H1 (cell line): ENCODE measurements around the gene MCC. TPM values are rescaled to one million over a fixed set of nuclear protein-coding genes. Genes with fewer than 3 reads are reported as not detected.

Experiments
- CTCF ChIA-PET: fragments of 300-600 bp; sonication (Branson Sonifier 250); formaldehyde crosslinking; loops from one replicate; lab custom pipeline; 2021; ENCODE audit not compliant: partially characterized antibody; lab: Charles Lee
- POLR2A ChIA-PET: fragments of 300-600 bp; sonication (Branson Sonifier 250); formaldehyde crosslinking; loops from one replicate; lab custom pipeline; 2021; ENCODE audit warnings: inconsistent platforms; ENCODE audit not compliant: partially characterized antibody; lab: Charles Lee
- DNase-seq, 2 experiments: peaks; one replicate each; pipeline versions ENCODE4 v3.0.0 to v3.0.0-alpha.2; 2010 to 2022; ENCODE audit warnings: low spot score in 2 of 2, low read depth in 1 of 2, mixed read lengths in 1 of 2
- FAIRE-seq: peaks from 2 replicates; lab custom pipeline; 2011; peaks lifted over from hg19 to GRCh38; lab: Jason Lieb, UNC
- H2AFZ ChIP-seq: 2 replicates; pipeline ENCODE4 v1.8.1; 2012; ENCODE audit warnings: low read length, inconsistent platforms
- H2AK5ac ChIP-seq: 2 replicates; pipeline ENCODE4 v1.6.1; 2013; ENCODE audit warnings: low read depth, low read length
- H2BK120ac ChIP-seq: replicated peaks from 2 replicates; pipeline ENCODE3; 2013; ENCODE audit warnings: low read depth, low read length, inconsistent platforms
- H2BK12ac ChIP-seq: 2 replicates; pipeline ENCODE4 v1.6.1; 2013; ENCODE audit warnings: low read depth, low read length
- H2BK15ac ChIP-seq: 2 replicates; pipeline ENCODE4 v1.6.1; 2013; ENCODE audit warnings: low read length
- H2BK20ac ChIP-seq: 2 replicates; pipeline ENCODE4 v1.6.1; 2013; ENCODE audit warnings: low read length
- H2BK5ac ChIP-seq: 2 replicates; pipeline ENCODE4 v1.6.1; 2013; ENCODE audit warnings: low read depth, low read length
- H3K14ac ChIP-seq: 2 replicates; pipeline ENCODE4 v1.6.1; 2013; ENCODE audit warnings: inconsistent platforms; ENCODE audit not compliant: insufficient read length
- H3K18ac ChIP-seq: 2 replicates; pipeline ENCODE4 v1.6.1; 2013; ENCODE audit warnings: low read length; ENCODE audit errors: extremely low read depth
- H3K23ac ChIP-seq: 2 replicates; pipeline ENCODE4 v1.6.1; 2013; ENCODE audit warnings: inconsistent platforms; ENCODE audit not compliant: insufficient read length
- H3K23me2 ChIP-seq: 2 replicates; pipeline ENCODE4 v1.6.1; 2013; ENCODE audit warnings: low read depth, low read length
- H3K27ac ChIP-seq: 2 replicates; pipeline ENCODE4 v1.6.1; 2011; ENCODE audit warnings: low read depth, low read length, inconsistent platforms
- H3K27me3 ChIP-seq, 4 experiments: replicated peaks in 1 of 4; 1 replicate in 1 of 4; 2 replicates in 3 of 4; pipeline versions ENCODE4 v1.6.1 to v1.8.1; 2011 to 2013; ENCODE audit warnings: low read length in 3 of 4, mild to moderate bottlenecking in 3 of 4, inconsistent platforms in 2 of 4, mixed read lengths in 2 of 4, moderate library complexity in 1 of 4; ENCODE audit not compliant: control insufficient read depth in 3 of 4, insufficient read depth in 3 of 4; ENCODE audit errors: extremely low read depth in 1 of 4
- H3K36me3 ChIP-seq, 4 experiments: 2 replicates each; pipeline versions ENCODE4 v1.6.1 to v1.8.1; 2011 to 2013; ENCODE audit warnings: mild to moderate bottlenecking in 4 of 4, low read length in 3 of 4, moderate library complexity in 2 of 4, control low read depth in 1 of 4, inconsistent platforms in 1 of 4; ENCODE audit not compliant: insufficient read depth in 4 of 4, control insufficient read depth in 2 of 4
- H3K4ac ChIP-seq: replicated peaks from 2 replicates; pipeline ENCODE3; 2013; ENCODE audit warnings: low read length, low read depth, mixed read lengths, inconsistent platforms; ENCODE audit not compliant: insufficient read length
- H3K4me1 ChIP-seq, 4 experiments: replicated peaks in 1 of 4; 1 replicate in 1 of 4; 2 replicates in 3 of 4; pipeline versions ENCODE4 v1.6.1 to v1.8.1; 2011 to 2013; ENCODE audit warnings: low read length in 3 of 4, inconsistent platforms in 2 of 4, mixed read lengths in 1 of 4; ENCODE audit not compliant: insufficient read depth in 4 of 4, control insufficient read depth in 3 of 4
- H3K4me2 ChIP-seq, 2 experiments: 2 replicates each; pipeline versions ENCODE4 v1.6.1 to v1.8.1; 2011 to 2013; ENCODE audit warnings: low read depth in 2 of 2, low read length in 2 of 2, control low read depth in 1 of 2, inconsistent platforms in 1 of 2, mild to moderate bottlenecking in 1 of 2; ENCODE audit not compliant: insufficient read depth in 1 of 2
- H3K4me3 ChIP-seq, 4 experiments: fragments of 200-600, 300-600 bp in 1 of 4; sonication (generic), shearing (Covaris generic), sonication (Bioruptor Twin) in 1 of 4; 2 replicates each; pipeline versions ENCODE4 v1.5.1 to v1.8.1; 2011 to 2016; ENCODE audit warnings: low read length in 4 of 4, low read depth in 3 of 4, control low read depth in 2 of 4, inconsistent platforms in 2 of 4, mild to moderate bottlenecking in 2 of 4, mixed read lengths in 1 of 4, moderate library complexity in 1 of 4; ENCODE audit not compliant: insufficient read depth in 2 of 4; ENCODE audit errors: extremely low read depth in 1 of 4
- H3K56ac ChIP-seq: replicated peaks from 2 replicates; pipeline ENCODE3; 2013; ENCODE audit warnings: low read depth, mild to moderate bottlenecking, mixed read lengths, low read length, inconsistent platforms; ENCODE audit not compliant: insufficient read length
- H3K79me1 ChIP-seq: 2 replicates; pipeline ENCODE4 v1.6.1; 2013; ENCODE audit warnings: low read depth, low read length, control low read depth
- H3K79me2 ChIP-seq, 2 experiments: 2 replicates each; pipeline versions ENCODE4 v1.6.1 to v1.8.1; 2012 to 2013; ENCODE audit warnings: low read length in 2 of 2, mild to moderate bottlenecking in 2 of 2, inconsistent platforms in 1 of 2; ENCODE audit not compliant: insufficient read depth in 2 of 2, control insufficient read depth in 1 of 2
- H3K9ac ChIP-seq, 4 experiments: replicated peaks in 1 of 4; 1 replicate in 1 of 4; 2 replicates in 3 of 4; pipeline versions ENCODE4 v1.6.1 to v1.8.1; 2011 to 2013; ENCODE audit warnings: low read depth in 3 of 4, low read length in 3 of 4, control low read depth in 2 of 4, mild to moderate bottlenecking in 2 of 4, moderate library complexity in 2 of 4, inconsistent platforms in 1 of 4; ENCODE audit errors: extremely low read depth in 1 of 4
- H3K9me3 ChIP-seq, 2 experiments: 2 replicates each; pipeline versions ENCODE4 v1.6.1 to v1.8.1; 2012 to 2013; ENCODE audit warnings: mild to moderate bottlenecking in 2 of 2, moderate library complexity in 2 of 2, control low read depth in 1 of 2, inconsistent platforms in 1 of 2, low read depth in 1 of 2, low read length in 1 of 2, mixed read lengths in 1 of 2; ENCODE audit not compliant: insufficient read depth in 2 of 2
- H4K20me1 ChIP-seq, 2 experiments: replicated peaks in 1 of 2; 2 replicates each; pipeline versions ENCODE3 to v1.8.1; 2011 to 2013; ENCODE audit warnings: inconsistent platforms in 2 of 2, low read length in 2 of 2, mild to moderate bottlenecking in 1 of 2; ENCODE audit not compliant: insufficient read depth in 2 of 2, control insufficient read depth in 1 of 2
- H4K5ac ChIP-seq: 2 replicates; pipeline ENCODE4 v1.6.1; 2013; ENCODE audit warnings: low read length, low read depth, mixed read lengths, inconsistent platforms; ENCODE audit not compliant: insufficient read length
- H4K8ac ChIP-seq: 2 replicates; pipeline ENCODE4 v1.8.0; 2013; ENCODE audit warnings: mild to moderate bottlenecking, moderate library complexity, low read length, inconsistent platforms; ENCODE audit not compliant: insufficient read depth; ENCODE audit errors: extremely low read depth
- H4K91ac ChIP-seq: replicated peaks from 2 replicates; pipeline ENCODE3; 2013; ENCODE audit warnings: low read length, mixed read lengths, inconsistent platforms; ENCODE audit not compliant: insufficient read length
- CBX5 ChIP-seq: fragments of 300-800, 300-1000 bp; sonication (generic); IDR thresholded peaks from 2 replicates; pipeline ENCODE4 v1.7.1; 2016; ENCODE audit warnings: antibody characterized with exemption, low read length, low read depth
- CTBP2 ChIP-seq: IDR thresholded peaks from 2 replicates; pipeline ENCODE4 v1.7.0; 2011; ENCODE audit warnings: borderline replicate concordance, mild to moderate bottlenecking, moderate library complexity, mixed read lengths, low read length; ENCODE audit not compliant: insufficient read depth, insufficient read length
- GABPA ChIP-seq: IDR thresholded peaks from 2 replicates; pipeline ENCODE4 v1.6.1; 2011; ENCODE audit warnings: mild to moderate bottlenecking, low read length, moderate library complexity, borderline replicate concordance; ENCODE audit not compliant: insufficient read depth
- RFX5 ChIP-seq: IDR thresholded peaks from 2 replicates; pipeline ENCODE4 v1.6.1; 2011; ENCODE audit warnings: low read depth, low read length, improper control_type of control experiment, borderline replicate concordance
- RXRA ChIP-seq: IDR thresholded peaks from 2 replicates; pipeline ENCODE4 v1.6.1; 2011; ENCODE audit warnings: low read depth, mild to moderate bottlenecking, low read length, moderate library complexity; ENCODE audit not compliant: insufficient read depth
- WGBS, 2 experiments: shearing (Covaris generic) in 1 of 2; methylation state at CpG; one replicate each; pipeline versions ENCODE4 v1.1.6 to v1.1.7; 2013 to 2015; ENCODE audit warnings: low lambda C conversion rate in 2 of 2, mixed read lengths in 2 of 2, inconsistent platforms in 1 of 2, low coverage in 1 of 2, missing lambda C conversion rate in 1 of 2; ENCODE audit not compliant: insufficient replicate concordance in 2 of 2, insufficient coverage in 1 of 2, insufficient read length in 1 of 2; ENCODE audit errors: extremely low coverage in 1 of 2, missing lambda C conversion rate in 1 of 2; 5-methylcytosine and 5-hydroxymethylcytosine counted together
- polyA plus RNA-seq, 7 experiments: library from polyadenylated mRNA; depleted of rRNA in 3 of 7; stranded (reverse) in 5 of 7; unstranded in 2 of 7; fragments of >200 nt in 5 of 7; fragments of 200-250 nt in 2 of 7; gene quantifications; 1 replicate in 5 of 7; 2 replicates in 1 of 7; 4 replicates in 1 of 7; pipeline versions ENCODE4 v1.2.1 to v1.2.3, GENCODE V29; 2011 to 2013; ENCODE audit warnings: missing spikeins in 2 of 7, mixed read lengths in 2 of 7
- total RNA-seq: library from RNA; stranded (reverse); fragmentation: NEBNext Ultra II Directional; extraction: Animal tissue kit (Norgen Biotek cat#: 25700); gene quantifications from 2 replicates; pipeline ENCODE4 v1.2.1, GENCODE V29; 2021

The MCC gene
- total and polyA plus RNA-seq, 2 of the 8 experiments (the other 6 are each of a cell fraction or from before 2014, with no cell fraction given): 2.6 to 18.3 TPM

GRCh38 chr5:113195771-113196170, 292.5 kb downstream of the MCC start:
- CTCF ChIA-PET: no interaction called here
- no peak overlapping the region for H2AFZ ChIP-seq
- 0 out of 2 replicates have a peak, but pooled peaks cover 2% of the 10 kb centered on the region for H3K79me1 ChIP-seq
- no peak overlapping the region for H3K4me3 ChIP-seq
- TF ChIP-seq CBX5: no peak
- no peak for TF ChIP-seq RFX5
- TF ChIP-seq RXRA: no peak
- TF ChIP-seq GABPA: no peak
- TF ChIP-seq CTBP2: no peak
- H2BK120ac ChIP-seq: no peak overlapping the region
- H4K5ac ChIP-seq: no peak overlapping the region
- no peak overlapping the region for H3K27ac ChIP-seq
- no peak overlapping the region for H4K91ac ChIP-seq
- H3K56ac ChIP-seq: no peak overlapping the region
- no peak overlapping the region for H2AK5ac ChIP-seq
- no peak for FAIRE-seq
- no peak overlapping the region for H3K23ac ChIP-seq
- H3K79me2 ChIP-seq: peaks cover 0 to 16% of the 10 kb centered on the region in 2 experiments; a peak in 2 of 4 replicates
- H3K23me2 ChIP-seq: no peaks in the 10 kb centered on the region
- no peak overlapping the region for H2BK15ac ChIP-seq
- H3K4me1 ChIP-seq: peaks cover 0 to 7% (median 2%) of the 10 kb centered on the region in 4 experiments; a peak in 2 of 7 replicates
- H2BK12ac ChIP-seq: no peak overlapping the region
- DNase-seq: no peak
- H3K4me2 ChIP-seq: no peak overlapping the region
- no peak overlapping the region for H2BK20ac ChIP-seq
- H3K36me3 ChIP-seq: no peaks in the 10 kb centered on the region
- WGBS, 2 experiments: 87% methylated on average over 4 of the region's 4 CpGs; no CpG with 5 or more reads in 1 of the 2 experiments
- H3K18ac ChIP-seq: no peak overlapping the region
- no peak overlapping the region for H3K4ac ChIP-seq
- peaks cover 3% of the 10 kb centered on the region in 2 experiments; a peak in 1 of 4 replicates for H3K9me3 ChIP-seq
- H4K20me1 ChIP-seq: peaks cover 0 to 1% of the 10 kb centered on the region in 2 experiments
- H4K8ac ChIP-seq: no peak overlapping the region
- no peak overlapping the region for H3K14ac ChIP-seq
- H3K9ac ChIP-seq: no peak overlapping the region
- H3K27me3 ChIP-seq: no peaks in the 10 kb centered on the region
- POLR2A ChIA-PET: no interaction called here
- no peak overlapping the region for H2BK5ac ChIP-seq
